PC-9 (cell line): Measurements from ENCODE around the gene LRP11. TPM values are rescaled to one million over a fixed set of nuclear protein-coding genes. Genes with fewer than 3 reads are reported as not detected.

Source experiments
- BruUV-seq: library from RNA; stranded (reverse); fragments of 400-500 nt; replicated peaks from 2 replicates; lab custom pipeline; 2021; lab: Mats Ljungman, UMichigan
- CTCF ChIA-PET: fragments of 300-600 bp; sonication (Branson Sonifier 250); formaldehyde crosslinking; loops from one replicate; lab custom pipeline; 2022; ENCODE audit warnings: antibody characterized with exemption; lab: Charles Lee
- POLR2A ChIA-PET: fragments of 300-600 bp; sonication (Branson Sonifier 250); formaldehyde crosslinking; loops from one replicate; lab custom pipeline; 2022; ENCODE audit warnings: antibody characterized with exemption; ENCODE audit not compliant: unreplicated experiment; lab: Charles Lee
- DNase-seq, 2 experiments: peaks; one replicate each; pipeline versions ENCODE4 v3.0.0 to v3.0.0-alpha.2; 2015 to 2022; ENCODE audit warnings: mixed read lengths in 1 of 2
- H2AFZ ChIP-seq: fragments of 200-600 bp; sonication (generic); 2 replicates; pipeline ENCODE4 v1.8.1; 2017; ENCODE audit warnings: antibody characterized with exemption
- H3F3A ChIP-seq: fragments of 200-600 bp; sonication (generic); 2 replicates; pipeline ENCODE4 v1.8.1; 2017; ENCODE audit warnings: antibody characterized with exemption, mild to moderate bottlenecking, low read depth; ENCODE audit not compliant: insufficient read depth
- H3K27ac ChIP-seq: fragments of 200-600 bp; sonication (generic); 2 replicates; pipeline ENCODE4 v1.6.1; 2016; ENCODE audit warnings: mixed run types
- H3K27me3 ChIP-seq: fragments of 200-600 bp; sonication (generic); 2 replicates; pipeline ENCODE4 v1.6.1; 2016; ENCODE audit warnings: low read depth, mixed run types; ENCODE audit not compliant: insufficient read depth
- H3K36me3 ChIP-seq: fragments of 200-600 bp; sonication (generic); 2 replicates; pipeline ENCODE4 v1.6.1; 2016; ENCODE audit warnings: low read depth, mixed run types
- H3K4me1 ChIP-seq: fragments of 200-600 bp; sonication (generic); replicated peaks from 2 replicates; pipeline ENCODE4 v1.6.1; 2016; ENCODE audit warnings: mixed run types; ENCODE audit not compliant: insufficient read depth
- H3K4me2 ChIP-seq: fragments of 200-600 bp; sonication (generic); 2 replicates; pipeline ENCODE4 v1.6.1; 2017; ENCODE audit warnings: mixed run types
- H3K4me3 ChIP-seq: fragments of 200-600 bp; sonication (generic); 2 replicates; pipeline ENCODE4 v1.6.1; 2016; ENCODE audit warnings: mixed run types
- H3K79me2 ChIP-seq: fragments of 200-600 bp; sonication (generic); 2 replicates; pipeline ENCODE4 v1.6.1; 2017; ENCODE audit warnings: low read depth, mixed run types
- H3K9me2 ChIP-seq: fragments of 200-600 bp; sonication (generic); 2 replicates; pipeline ENCODE4 v1.8.1; 2017; ENCODE audit warnings: mild to moderate bottlenecking; ENCODE audit not compliant: insufficient read depth
- H3K9me3 ChIP-seq: fragments of 200-600 bp; sonication (generic); 2 replicates; pipeline ENCODE4 v1.8.1; 2016; ENCODE audit warnings: low read depth; ENCODE audit not compliant: insufficient read depth
- H4K20me1 ChIP-seq: fragments of 200-600 bp; sonication (generic); 2 replicates; pipeline ENCODE4 v1.8.1; 2017; ENCODE audit not compliant: insufficient read depth
- EZH2 ChIP-seq: fragments of 200-600 bp; sonication (generic); IDR thresholded peaks from 2 replicates; pipeline ENCODE4 v1.8.0; 2017; ENCODE audit warnings: antibody characterized with exemption, low read depth
- intact Hi-C: fragments of 100-400 bp; cut with micrococcal nuclease; formaldehyde crosslinking; loops from one replicate; pipeline ENCODE4 v1.10.0; 2022; ENCODE audit not compliant: unreplicated experiment
- total RNA-seq: library from RNA; stranded (reverse); gene quantifications from 2 replicates; pipeline ENCODE4 v1.2.3, GENCODE V29; 2021
- TF ChIP-seq, protein P1 (sequence below): fragments of 200-600 bp; sonication (generic); conservative IDR thresholded peaks from 2 replicates; pipeline ENCODE4 v1.6.1; 2017; ENCODE audit warnings: mixed run types, antibody characterized with exemption, mild to moderate bottlenecking, moderate library complexity

Gene LRP11
- total RNA-seq, 1 experiment from 2014 or later: 38.6 TPM

DNA sequence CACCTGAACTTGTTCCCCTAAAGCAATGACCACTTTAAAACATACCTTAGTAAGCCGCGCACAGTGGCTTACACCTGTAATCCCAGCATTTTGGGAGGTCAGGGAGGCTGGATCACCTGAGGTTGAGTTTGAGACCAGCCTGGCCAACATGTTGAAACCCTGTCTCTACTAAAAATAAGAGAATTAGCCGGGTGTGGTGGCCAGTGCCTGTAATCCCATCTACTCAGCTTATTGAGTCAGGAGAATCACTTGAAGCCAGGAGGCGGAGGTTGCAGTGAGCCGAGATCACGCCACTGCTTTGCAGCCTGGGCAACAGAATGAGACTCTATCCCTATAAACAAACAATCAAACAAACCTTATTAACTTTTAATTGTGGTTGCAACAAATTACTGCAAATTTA lies 35.3 kb upstream of the LRP11 start:
- Histone ChIP-seq H3K4me1 (peaks cover 36% of the 10 kb centered on the region), H3K9me2 (no peaks in the 10 kb centered on the region), H4K20me1 (no peaks in the 10 kb centered on the region), H3F3A (peaks cover 16% of the 10 kb centered on the region; the same call in 1 of the 2 replicates), H3K9me3 (no peaks in the 10 kb centered on the region), H2AFZ (no peak overlapping the region), H3K27me3 (no peaks in the 10 kb centered on the region), H3K36me3 (no peaks in the 10 kb centered on the region), H3K4me2 (no peak overlapping the region), H3K79me2 (no peaks in the 10 kb centered on the region), H3K4me3 (no peak overlapping the region), H3K27ac (no peak overlapping the region)
- no peak for TF ChIP-seq EZH2
- TF ChIP-seq, protein P1, sequence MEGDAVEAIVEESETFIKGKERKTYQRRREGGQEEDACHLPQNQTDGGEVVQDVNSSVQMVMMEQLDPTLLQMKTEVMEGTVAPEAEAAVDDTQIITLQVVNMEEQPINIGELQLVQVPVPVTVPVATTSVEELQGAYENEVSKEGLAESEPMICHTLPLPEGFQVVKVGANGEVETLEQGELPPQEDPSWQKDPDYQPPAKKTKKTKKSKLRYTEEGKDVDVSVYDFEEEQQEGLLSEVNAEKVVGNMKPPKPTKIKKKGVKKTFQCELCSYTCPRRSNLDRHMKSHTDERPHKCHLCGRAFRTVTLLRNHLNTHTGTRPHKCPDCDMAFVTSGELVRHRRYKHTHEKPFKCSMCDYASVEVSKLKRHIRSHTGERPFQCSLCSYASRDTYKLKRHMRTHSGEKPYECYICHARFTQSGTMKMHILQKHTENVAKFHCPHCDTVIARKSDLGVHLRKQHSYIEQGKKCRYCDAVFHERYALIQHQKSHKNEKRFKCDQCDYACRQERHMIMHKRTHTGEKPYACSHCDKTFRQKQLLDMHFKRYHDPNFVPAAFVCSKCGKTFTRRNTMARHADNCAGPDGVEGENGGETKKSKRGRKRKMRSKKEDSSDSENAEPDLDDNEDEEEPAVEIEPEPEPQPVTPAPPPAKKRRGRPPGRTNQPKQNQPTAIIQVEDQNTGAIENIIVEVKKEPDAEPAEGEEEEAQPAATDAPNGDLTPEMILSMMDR: no peak
- CTCF ChIA-PET: no interaction called here
- intact Hi-C loops: no loop called here
- DNase-seq: no peak
- no TSS peak for BruUV-seq
- POLR2A ChIA-PET: no interaction called here

DNA sequence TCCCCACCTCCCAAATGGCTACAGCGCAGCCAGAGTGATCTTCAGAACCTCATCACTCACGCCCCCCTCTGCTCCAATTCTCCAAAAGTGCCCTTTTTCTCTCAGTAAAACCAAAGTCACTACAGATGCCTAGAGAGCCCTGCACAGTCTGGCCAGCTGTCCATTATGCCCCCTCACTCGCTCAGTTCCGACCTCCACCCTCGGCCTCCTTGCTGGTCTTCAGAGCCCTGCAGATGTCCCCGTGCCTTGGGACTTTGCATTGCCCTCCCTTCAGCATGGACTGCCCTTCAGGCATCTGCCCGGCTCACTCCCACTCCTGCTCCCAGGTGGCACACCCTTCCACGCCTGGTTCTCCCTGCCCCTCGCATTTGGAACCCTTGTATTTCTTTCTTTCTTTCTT lies 34.8 kb upstream of the LRP11 start:
- H3K4me3 ChIP-seq: no peak overlapping the region
- no peak overlapping the region for H2AFZ ChIP-seq
- H4K20me1 ChIP-seq: no peaks in the 10 kb centered on the region
- DNase-seq: no peak
- CTCF ChIA-PET: no interaction called here
- POLR2A ChIA-PET: no interaction called here
- H3K4me2 ChIP-seq: no peak overlapping the region
- H3K27me3 ChIP-seq: no peaks in the 10 kb centered on the region
- peaks cover 17% of the 10 kb centered on the region; the same call in 1 of the 2 replicates for H3F3A ChIP-seq
- H3K36me3 ChIP-seq: no peaks in the 10 kb centered on the region
- H3K4me1 ChIP-seq: peaks cover 39% of the 10 kb centered on the region
- no peak overlapping the region for H3K27ac ChIP-seq
- intact Hi-C loops: no loop called here
- no peaks in the 10 kb centered on the region for H3K9me3 ChIP-seq
- no peaks in the 10 kb centered on the region for H3K79me2 ChIP-seq
- no peak for TF ChIP-seq EZH2
- TF ChIP-seq, protein P1: no peak
- no TSS peak for BruUV-seq
- H3K9me2 ChIP-seq: no peaks in the 10 kb centered on the region

- intact Hi-C loops: loop anchor here (2.0 kb wide), 2 partner anchors 33 to 51 kb away; partner anchors contain the start of gene LRP11
- Histone ChIP-seq H3F3A (peaks cover 17% of the 10 kb centered on the region; the same call in 1 of the 2 replicates), H3K36me3 (no peaks in the 10 kb centered on the region), H3K9me3 (no peaks in the 10 kb centered on the region), H3K79me2 (no peaks in the 10 kb centered on the region), H3K27ac (peak within 1 kb of the TSS; percentile 75; the same call in 1 of the 2 replicates), H4K20me1 (no peaks in the 10 kb centered on the region), H2AFZ (no peak within 1 kb of the TSS), H3K4me1 (peaks cover 39% of the 10 kb centered on the region), H3K9me2 (no peaks in the 10 kb centered on the region), H3K4me2 (peak within 1 kb of the TSS; percentile 70), H3K27me3 (no peaks in the 10 kb centered on the region), H3K4me3 (peak within 1 kb of the TSS; percentile 15; the same call in 1 of the 2 replicates)
- ChIA-PET POLR2A (no interaction called here), CTCF (no interaction called here)
- DNase-seq: no peak
- TF ChIP-seq, protein P1: no peak
- TF ChIP-seq EZH2: no peak
- no TSS peak for BruUV-seq
These were observed 33.9 kb upstream of the LRP11 start, which contains the start of gene RAET1E for GRCh38 chr6:149897855-149898744. TSS of gene RAET1E (minus strand) at chr6:149898113. CDS start at chr6:149890901, 7,212 bp downstream.
